Measurements from ENCODE around the gene IGLL5. TPM values are rescaled to one million over a fixed set of nuclear protein-coding genes. Genes with fewer than 3 reads are reported as not detected.

IGLL5 gene
- total and polyA plus RNA-seq, 2 of the 13 experiments (the other 11 are each of a cell fraction or from before 2014, with no cell fraction given): not detected

GRCh38 chr22:22871536-22872278 is 15.9 kb upstream of the IGLL5 start:
- ATAC-seq (no peak), DNase-seq (ENCODE audit: low spot score) (no peak), FAIRE-seq (no peak)
- no TSS peak for BruUV-seq (replicated peaks)
- 13% methylated on average over 8 of the region's 10 CpGs for WGBS (ENCODE audit: low lambda C conversion rate)
- ChIA-PET CTCF (ENCODE audit: low intra/inter-chr PET ratio, low total read pairs) (no interaction called here), POLR2A (no interaction called here)
- no peaks in the 10 kb centered on the region for H3K79me2 ChIP-seq (ENCODE audit: insufficient read depth, low read length)
- no peaks in the 10 kb centered on the region for H3K36me3 ChIP-seq (replicated peaks in 1 of 2; ENCODE audit: control insufficient read depth in 1 of 2, insufficient read depth in 2 of 2, low read length in 2 of 2)
- H3K9ac ChIP-seq (ENCODE audit: insufficient read depth, low read depth, low read length): no peak overlapping the region
- H3K4me1 ChIP-seq (ENCODE audit: insufficient read depth, low read length): no peaks in the 10 kb centered on the region
- peaks cover 2 to 15% of the 10 kb centered on the region in 2 experiments; a peak in 2 of 5 replicates for H3K27me3 ChIP-seq (ENCODE audit: control insufficient read depth in 1 of 2, insufficient read depth in 2 of 2, low read length in 2 of 2)
- in situ Hi-C loops (cut with HindIII; ENCODE audit: extremely low pct_ligation_motif_present, low pct_unique_long_range_greater_than_20kb) (no loop called here), intact Hi-C loops (cut with micrococcal nuclease; ENCODE audit: unreplicated experiment) (no loop called here)
- no peak overlapping the region for H3K27ac ChIP-seq (ENCODE audit: extremely low read length, insufficient read depth, low read length)
- no peak overlapping the region for H3K4me2 ChIP-seq (ENCODE audit: low read depth, low read length)
- TF ChIP-seq RBAK (CRISPR knock-in tag; IDR thresholded peaks at IDR 0.05): no peak
- no peak for TF ChIP-seq ZNF549 (CRISPR knock-in tag; IDR thresholded peaks at IDR 0.05)
- TF ChIP-seq GPN1 (CRISPR knock-in tag; IDR thresholded peaks at IDR 0.05; ENCODE audit: borderline replicate concordance): no peak
- no peak for TF ChIP-seq ZNF225 (CRISPR knock-in tag; IDR thresholded peaks at IDR 0.05)
- no peak for TF ChIP-seq FOXC1 (CRISPR knock-in tag; IDR thresholded peaks at IDR 0.05; ENCODE audit: borderline replicate concordance)
- no peak for TF ChIP-seq THAP11 (CRISPR knock-in tag; IDR thresholded peaks at IDR 0.05)
- no peak for TF ChIP-seq ZNF143 (CRISPR knock-in tag; IDR thresholded peaks at IDR 0.05)
- no peak for TF ChIP-seq SSRP1 (CRISPR knock-in tag; IDR thresholded peaks at IDR 0.05)
- no peak for TF ChIP-seq HOXA5 (CRISPR knock-in tag; IDR thresholded peaks at IDR 0.05)
- no peak overlapping the region for H3K4me3 ChIP-seq (replicated peaks in 1 of 3; ENCODE audit: insufficient read depth in 1 of 3, low read depth in 2 of 3, low read length in 3 of 3)
- H4K20me1 ChIP-seq (ENCODE audit: insufficient read depth, low read length): no peaks in the 10 kb centered on the region
- no peak overlapping the region for H2AFZ ChIP-seq (ENCODE audit: low read length)
- H3K9me3 ChIP-seq (ENCODE audit: low read length): no peaks in the 10 kb centered on the region
